Loucy (cell line): ENCODE results near the gene HSD3B7.

Experiments used
- H2AFZ ChIP-seq: fragments of 200-600 bp; sonication (generic); 2 replicates; pipeline ENCODE4 v1.6.0; 2016; ENCODE audit warnings: antibody characterized with exemption, mild to moderate bottlenecking, low read length, moderate library complexity
- H3F3A ChIP-seq: fragments of 200-600 bp; 2 replicates; pipeline ENCODE4 v1.6.0; 2016; ENCODE audit warnings: antibody characterized with exemption, low read depth, mild to moderate bottlenecking
- H3K27me3 ChIP-seq: fragments of 200-600 bp; sonication (generic); 2 replicates; pipeline ENCODE4 v1.6.1; 2014; ENCODE audit warnings: low read length, mild to moderate bottlenecking; ENCODE audit not compliant: insufficient read depth, poor library complexity, severe bottlenecking
- H3K36me3 ChIP-seq: fragments of 200-600 bp; sonication (generic); 2 replicates; pipeline ENCODE4 v1.6.1; 2016; ENCODE audit warnings: low read length; ENCODE audit not compliant: insufficient read depth
- H3K4me1 ChIP-seq: fragments of 200-600 bp; sonication (generic); 2 replicates; pipeline ENCODE4 v1.5.1; 2014; ENCODE audit warnings: low read length, mild to moderate bottlenecking; ENCODE audit not compliant: insufficient read depth, poor library complexity, severe bottlenecking
- H3K4me2 ChIP-seq: fragments of 200-600 bp; sonication (generic); 2 replicates; pipeline ENCODE4 v1.6.0; 2014; ENCODE audit warnings: antibody characterized with exemption, low read length, low read depth, mild to moderate bottlenecking; ENCODE audit not compliant: poor library complexity, severe bottlenecking
- H3K4me3 ChIP-seq: fragments of 200-600 bp; sonication (generic); 2 replicates; pipeline ENCODE4 v1.5.1; 2014; ENCODE audit warnings: low read length, mild to moderate bottlenecking, mixed read lengths; ENCODE audit not compliant: poor library complexity, severe bottlenecking
- H3K79me2 ChIP-seq: fragments of 200-600 bp; sonication (generic); 2 replicates; pipeline ENCODE4 v1.6.1; 2014; ENCODE audit warnings: low read length; ENCODE audit not compliant: insufficient read depth
- H3K9ac ChIP-seq: fragments of 200-600 bp; sonication (generic); 2 replicates; pipeline ENCODE4 v1.6.0; 2014; ENCODE audit warnings: mild to moderate bottlenecking, low read depth, low read length, moderate library complexity; ENCODE audit not compliant: poor library complexity, severe bottlenecking
- H3K9me2 ChIP-seq: fragments of 200-600 bp; sonication (generic); replicated peaks from 2 replicates; pipeline ENCODE4 v1.6.1; 2016; ENCODE audit warnings: low read depth, low read length, mixed read lengths
- H3K9me3 ChIP-seq: fragments of 200-600 bp; sonication (generic); 2 replicates; pipeline ENCODE4 v1.6.1; 2014; ENCODE audit warnings: mild to moderate bottlenecking, antibody characterized with exemption, low read length, low read depth; ENCODE audit not compliant: insufficient read depth
- H4K20me1 ChIP-seq: fragments of 200-600 bp; sonication (generic); 2 replicates; pipeline ENCODE4 v1.6.0; 2014; ENCODE audit warnings: antibody characterized with exemption, low read length, mild to moderate bottlenecking; ENCODE audit not compliant: insufficient read depth, poor library complexity, severe bottlenecking
- EZH2phosphoT487 ChIP-seq: fragments of 200-600 bp; IDR thresholded peaks from 2 replicates; pipeline ENCODE4 v1.6.1; 2018; ENCODE audit warnings: antibody characterized with exemption, mild to moderate bottlenecking, moderate library complexity, borderline replicate concordance
- TF ChIP-seq, protein P1 (sequence below): fragments of 200-600 bp; sonication (generic); conservative IDR thresholded peaks from 2 replicates; pipeline ENCODE4 v1.5.1; 2014; ENCODE audit warnings: mild to moderate bottlenecking, antibody characterized with exemption, low read length

The HSD3B7 gene

GRCh38 chr16:31036691-31037090 lies 51.7 kb downstream of the HSD3B7 start:
- H3K9ac ChIP-seq: no peak overlapping the region
- H3K4me3 ChIP-seq: no peak overlapping the region
- H3K36me3 ChIP-seq: no peaks in the 10 kb centered on the region
- 0 out of 2 replicates have a peak, but pooled peaks cover 5% of the 10 kb centered on the region for H3K79me2 ChIP-seq
- peaks cover 7% of the 10 kb centered on the region for H4K20me1 ChIP-seq
- H3K9me3 ChIP-seq: no peaks in the 10 kb centered on the region
- no peaks in the 10 kb centered on the region for H3K9me2 ChIP-seq
- peaks cover 6% of the 10 kb centered on the region for H3K4me1 ChIP-seq
- TF ChIP-seq, protein P1, sequence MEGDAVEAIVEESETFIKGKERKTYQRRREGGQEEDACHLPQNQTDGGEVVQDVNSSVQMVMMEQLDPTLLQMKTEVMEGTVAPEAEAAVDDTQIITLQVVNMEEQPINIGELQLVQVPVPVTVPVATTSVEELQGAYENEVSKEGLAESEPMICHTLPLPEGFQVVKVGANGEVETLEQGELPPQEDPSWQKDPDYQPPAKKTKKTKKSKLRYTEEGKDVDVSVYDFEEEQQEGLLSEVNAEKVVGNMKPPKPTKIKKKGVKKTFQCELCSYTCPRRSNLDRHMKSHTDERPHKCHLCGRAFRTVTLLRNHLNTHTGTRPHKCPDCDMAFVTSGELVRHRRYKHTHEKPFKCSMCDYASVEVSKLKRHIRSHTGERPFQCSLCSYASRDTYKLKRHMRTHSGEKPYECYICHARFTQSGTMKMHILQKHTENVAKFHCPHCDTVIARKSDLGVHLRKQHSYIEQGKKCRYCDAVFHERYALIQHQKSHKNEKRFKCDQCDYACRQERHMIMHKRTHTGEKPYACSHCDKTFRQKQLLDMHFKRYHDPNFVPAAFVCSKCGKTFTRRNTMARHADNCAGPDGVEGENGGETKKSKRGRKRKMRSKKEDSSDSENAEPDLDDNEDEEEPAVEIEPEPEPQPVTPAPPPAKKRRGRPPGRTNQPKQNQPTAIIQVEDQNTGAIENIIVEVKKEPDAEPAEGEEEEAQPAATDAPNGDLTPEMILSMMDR: no peak
- TF ChIP-seq EZH2phosphoT487: no peak
- H3F3A ChIP-seq: no peaks in the 10 kb centered on the region
- H3K27me3 ChIP-seq: no peaks in the 10 kb centered on the region
- no peak overlapping the region for H2AFZ ChIP-seq
- no peak overlapping the region for H3K4me2 ChIP-seq
